Activated T-helper 1 cell treated with anti-CD3 and anti-CD28 coated beads, Interleukin-12 subunit alpha, Interleukin-12 subunit beta, Interleukin-2, Interleukin-4 antibody, amounts not matched to agents 30 ng/mL and 10 ng/mL and 1 ng/mL, durations not matched to agents 14 hours and 24 hours and 36 hours (primary cell): ENCODE measurements around the gene TMED5. TPM values are rescaled to one million over a fixed set of nuclear protein-coding genes. Genes with fewer than 3 reads are reported as not detected.

ENCODE experiments used
- DNase-seq: peaks from one replicate; pipeline ENCODE4 v3.0.0; 2021; ENCODE audit warnings: low spot score
- H3K27ac Mint-ChIP-seq: one replicate; pipeline ENCODE4 v1.8.0; 2021; ENCODE audit warnings: mild to moderate bottlenecking, mixed read lengths
- H3K27me3 Mint-ChIP-seq: one replicate; pipeline ENCODE4 v1.8.0; 2022; ENCODE audit warnings: mild to moderate bottlenecking, moderate library complexity, mixed read lengths; ENCODE audit not compliant: insufficient read depth
- H3K36me3 Mint-ChIP-seq: one replicate; pipeline ENCODE4 v1.8.0; 2021; ENCODE audit warnings: low read depth, mixed read lengths
- H3K4me1 Mint-ChIP-seq: one replicate; pipeline ENCODE4 v1.8.0; 2021; ENCODE audit warnings: low read depth, mixed read lengths
- H3K4me3 Mint-ChIP-seq: one replicate; pipeline ENCODE4 v1.8.0; 2021; ENCODE audit warnings: mild to moderate bottlenecking, moderate library complexity, mixed read lengths
- H3K9me3 Mint-ChIP-seq: one replicate; pipeline ENCODE4 v1.8.0; 2021; ENCODE audit warnings: mixed read lengths
- intact Hi-C: fragments of 100-400 bp; cut with micrococcal nuclease; formaldehyde crosslinking; loops from one replicate; pipeline ENCODE4 v1.15.1; 2024
- total RNA-seq: library from RNA; stranded (reverse); gene quantifications from 2 replicates; pipeline ENCODE4 v1.2.3, GENCODE V29; 2022

The TMED5 gene
- total RNA-seq, 1 donor from 2014 or later, result 48.7 TPM

- H3K9me3 Mint-ChIP-seq, result peaks cover 11% of the 10 kb centered on the region
- H3K4me1 Mint-ChIP-seq, result peaks cover 15% of the 10 kb centered on the region
- H3K36me3 Mint-ChIP-seq, result peaks cover 40% of the 10 kb centered on the region
- H3K4me3 Mint-ChIP-seq, result no peak overlapping the region
- H3K27me3 Mint-ChIP-seq, result no peaks in the 10 kb centered on the region
- intact Hi-C loops, result no loop called here
- no peak overlapping the region for H3K27ac Mint-ChIP-seq
- no peak for DNase-seq
These were observed 72.8 kb downstream of the TMED5 start for GRCh38 chr1:93107395-93107794.

- Mint-ChIP-seq H3K4me1 (peaks cover 6% of the 10 kb centered on the region), H3K27me3 (no peaks in the 10 kb centered on the region), H3K9me3 (peaks cover 11% of the 10 kb centered on the region), H3K36me3 (peaks cover 45% of the 10 kb centered on the region), H3K4me3 (no peak overlapping the region), H3K27ac (no peak overlapping the region)
- intact Hi-C loops, result no loop called here
- DNase-seq, result no peak
These were observed 74.0 kb downstream of the TMED5 start for GRCh38 chr1:93106226-93106625.

- Mint-ChIP-seq H3K36me3 (peaks cover 29% of the 10 kb centered on the region), H3K4me1 (peaks cover 11% of the 10 kb centered on the region), H3K27ac (peak overlapping the region; percentile 11), H3K9me3 (peaks cover 4% of the 10 kb centered on the region), H3K4me3 (no peak overlapping the region), H3K27me3 (no peaks in the 10 kb centered on the region)
- intact Hi-C loops, result no loop called here
- no peak for DNase-seq
These were observed 78.1 kb downstream of the TMED5 start for GRCh38 chr1:93102142-93102541.

Other genes with a start within 250 kb of the TMED5 start
- 20.3 and 20.8 TPM in 2 replicates for gene DIPK1A, start 219.0 kb downstream of the TMED5 start, total RNA-seq
- gene MTF2, start 101.1 kb downstream of the TMED5 start, total RNA-seq, result 68.4 and 71.0 TPM in 2 replicates
- 11.6 and 17.1 TPM in 2 replicates for gene CCDC18, start 311 bp upstream of the TMED5 start, total RNA-seq
- gene DR1, start 165.5 kb upstream of the TMED5 start, total RNA-seq, result 101 and 106 TPM in 2 replicates